T1000 (cell line): ENCODE measurements around the gene COL19A1.

Experiments
- DNase-seq: peaks from one replicate; lab custom pipeline; 2025; ENCODE audit warnings: mixed read lengths; lab: John Stamatoyannopoulos, UW

COL19A1 gene

GRCh38 chr6:70059039-70059719 is 192.8 kb downstream of the COL19A1 start:
- no peak for DNase-seq

DNA sequence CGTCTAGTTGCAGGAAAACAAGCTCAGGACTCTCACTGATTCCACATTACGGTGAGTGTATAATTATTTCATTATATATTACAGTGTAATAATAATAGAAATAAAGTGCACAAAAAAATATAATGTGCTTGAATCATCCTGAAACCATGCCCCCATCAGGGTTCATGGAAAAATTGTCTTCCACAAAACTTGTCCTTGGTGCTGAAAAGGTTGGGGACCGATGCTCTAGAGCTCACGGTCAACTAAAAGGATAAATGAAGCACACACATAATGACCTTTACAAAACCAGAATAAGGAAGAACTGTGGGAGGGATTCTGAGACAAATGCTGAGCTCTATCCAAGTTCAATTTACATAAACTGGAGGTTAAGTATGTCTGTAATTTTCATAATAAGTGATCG is 194.3 kb downstream of the COL19A1 start:
- no peak for DNase-seq

DNA sequence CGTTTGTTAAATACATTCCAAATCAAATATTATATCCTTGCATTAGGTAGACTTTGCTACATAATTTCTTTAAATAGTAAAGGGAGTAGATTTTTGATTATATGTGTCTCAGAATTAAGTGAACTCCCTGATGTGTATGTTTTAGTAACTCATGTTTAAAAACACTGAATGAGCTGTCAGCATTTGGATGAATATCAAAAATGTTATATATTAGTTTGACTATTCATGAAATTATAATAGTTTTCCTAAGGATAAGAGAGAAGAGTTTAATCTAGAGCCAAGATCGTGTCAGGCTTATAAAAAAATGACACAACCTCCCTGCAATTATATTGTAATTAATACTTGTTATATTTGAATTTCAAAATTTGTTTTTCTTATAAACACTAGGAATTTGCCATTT is 195.2 kb downstream of the COL19A1 start:
- DNase-seq: no peak

DNA sequence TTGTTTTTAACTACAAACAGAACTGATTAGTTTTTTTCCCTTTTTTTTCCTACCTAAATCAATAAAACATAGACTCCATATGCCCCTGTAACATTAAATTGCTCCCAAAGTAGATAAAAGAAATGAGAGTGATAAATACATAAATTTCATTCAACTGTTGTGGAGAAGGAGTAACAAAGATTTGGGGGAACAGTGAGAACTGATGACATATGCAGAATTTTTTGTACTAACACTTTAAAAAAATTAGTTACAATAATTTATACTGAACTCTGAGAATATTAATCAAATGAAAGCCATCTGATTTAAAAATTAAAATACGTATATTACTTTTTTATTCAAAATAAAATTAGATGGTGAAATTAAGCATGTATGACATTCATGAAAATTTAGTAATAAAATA is 195.7 kb downstream of the COL19A1 start:
- no peak for DNase-seq

DNA sequence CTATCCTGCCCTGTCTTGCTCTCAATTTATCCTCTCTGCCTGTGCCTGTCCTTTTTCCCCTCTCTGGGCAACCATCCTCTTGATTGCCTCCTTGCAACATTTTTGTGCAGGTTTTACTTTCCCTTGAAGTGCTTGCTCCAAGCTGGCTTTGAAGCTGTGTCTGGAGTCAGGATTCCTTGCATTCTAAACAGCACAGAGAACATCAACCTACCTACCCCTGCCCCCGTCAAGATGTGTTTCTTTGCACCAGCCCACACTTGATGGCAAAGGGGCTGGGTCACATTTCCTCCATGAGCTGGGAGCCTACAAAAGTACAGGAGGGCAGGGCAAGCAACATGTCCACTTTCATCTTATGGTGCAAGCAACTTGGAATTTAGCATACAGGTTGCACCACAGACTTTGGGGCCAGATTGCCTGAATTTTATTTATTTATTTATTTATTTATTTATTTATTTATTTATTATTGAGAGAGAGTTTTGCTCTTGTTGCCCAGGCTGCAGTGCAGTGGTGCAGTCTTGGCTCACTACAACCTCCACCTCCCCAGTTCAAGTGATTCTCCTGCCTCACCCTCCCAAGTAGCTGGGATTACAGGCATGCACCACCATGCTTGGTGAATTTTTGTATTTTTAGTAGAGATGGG is 206.3 kb downstream of the COL19A1 start:
- no peak for DNase-seq

GRCh38 chr6:70073637-70074036 is 207.3 kb downstream of the COL19A1 start:
- DNase-seq: no peak

DNA sequence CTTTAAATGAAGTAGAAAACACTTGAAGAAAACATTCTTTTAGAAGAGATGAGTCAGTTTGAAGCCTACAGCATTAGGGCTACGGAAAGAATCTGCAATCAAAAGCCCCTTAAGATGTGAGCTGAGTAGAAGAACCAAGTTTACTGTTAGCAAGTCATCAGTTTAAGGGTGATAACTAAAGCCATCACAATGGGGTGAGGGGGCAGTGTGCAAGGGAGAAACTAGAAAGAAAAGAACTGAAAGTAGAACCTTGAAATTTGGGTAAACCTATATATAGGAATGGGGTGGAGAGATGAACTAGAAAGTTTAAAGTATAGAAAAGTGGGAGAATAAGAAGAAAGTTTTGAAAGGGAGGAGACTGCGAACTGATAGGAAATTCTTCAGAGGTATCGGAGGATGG is 212.9 kb downstream of the COL19A1 start:
- no peak for DNase-seq

DNA sequence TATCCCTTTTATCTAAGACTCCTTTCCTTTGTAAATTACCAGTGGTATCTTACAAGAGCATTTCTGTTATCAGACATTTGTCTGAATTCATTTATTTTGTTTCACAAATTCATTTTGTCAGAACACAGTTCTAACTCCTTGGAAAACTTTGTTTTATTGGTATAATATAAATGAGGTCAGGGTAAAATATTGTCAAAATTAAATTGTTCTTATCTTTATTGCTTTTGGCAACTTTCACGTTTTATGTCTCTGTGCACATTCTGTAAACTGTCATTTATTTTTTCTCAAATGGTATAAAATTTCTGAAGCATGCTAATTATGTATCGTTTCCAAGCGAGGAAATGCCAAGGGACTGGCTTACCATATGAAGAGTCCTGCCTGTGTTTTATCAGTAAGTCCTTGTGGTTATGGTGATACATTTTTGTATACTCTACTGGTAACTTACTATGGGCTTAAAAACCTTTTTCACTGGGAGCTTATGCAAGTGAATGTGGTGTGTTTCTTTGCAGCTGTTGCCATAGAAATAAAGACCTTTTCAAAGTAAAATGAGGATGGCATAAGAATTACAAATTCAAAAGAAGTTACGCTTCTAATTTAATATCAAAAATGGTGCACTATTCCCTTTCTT is 214.2 kb downstream of the COL19A1 start:
- DNase-seq: no peak

- DNase-seq: no peak
Observed at GRCh38 chr6:70082830-70083229, 216.5 kb downstream of the COL19A1 start.

GRCh38 chr6:70086806-70087205 is 220.4 kb downstream of the COL19A1 start:
- no peak for DNase-seq

GRCh38 chr6:70094156-70094555 is 227.8 kb downstream of the COL19A1 start:
- no peak for DNase-seq

DNA sequence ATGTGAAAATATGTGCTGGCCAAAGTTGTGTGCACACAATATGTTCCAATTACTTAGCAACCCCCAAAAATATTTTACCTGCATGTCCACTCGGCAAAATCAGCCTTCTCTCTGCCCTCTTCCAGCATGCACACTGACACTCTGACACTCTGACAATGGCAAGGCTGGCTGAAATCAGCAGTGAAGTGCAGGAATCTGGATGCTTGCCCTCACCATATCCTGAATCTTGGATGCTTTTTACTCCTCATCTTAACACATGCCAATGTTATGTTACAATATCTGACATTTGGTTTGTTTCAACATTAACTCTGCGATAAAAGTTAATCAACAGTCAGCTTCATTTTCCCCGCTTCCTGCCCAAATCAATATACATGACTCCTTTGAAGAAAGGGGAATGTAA is 233.4 kb downstream of the COL19A1 start:
- no peak for DNase-seq

DNA sequence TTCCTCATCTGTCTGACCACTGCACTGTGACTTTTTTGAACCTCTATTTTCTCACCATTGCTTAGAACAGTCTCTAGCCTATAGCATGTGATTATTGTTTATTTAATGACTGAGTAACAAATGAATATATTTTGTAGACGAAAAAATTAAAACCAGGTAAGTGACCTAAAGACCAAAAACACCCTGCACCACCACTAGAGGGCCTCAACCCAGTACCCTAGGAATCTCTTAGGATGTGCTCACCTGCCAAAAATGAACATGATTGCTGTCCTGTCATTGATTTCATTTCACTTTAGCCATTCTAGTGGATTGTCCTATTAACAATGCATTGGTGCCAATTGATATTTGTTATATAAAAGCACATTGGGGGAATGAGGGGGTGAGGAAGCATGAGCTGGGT is 237.4 kb downstream of the COL19A1 start:
- no peak for DNase-seq

DNA sequence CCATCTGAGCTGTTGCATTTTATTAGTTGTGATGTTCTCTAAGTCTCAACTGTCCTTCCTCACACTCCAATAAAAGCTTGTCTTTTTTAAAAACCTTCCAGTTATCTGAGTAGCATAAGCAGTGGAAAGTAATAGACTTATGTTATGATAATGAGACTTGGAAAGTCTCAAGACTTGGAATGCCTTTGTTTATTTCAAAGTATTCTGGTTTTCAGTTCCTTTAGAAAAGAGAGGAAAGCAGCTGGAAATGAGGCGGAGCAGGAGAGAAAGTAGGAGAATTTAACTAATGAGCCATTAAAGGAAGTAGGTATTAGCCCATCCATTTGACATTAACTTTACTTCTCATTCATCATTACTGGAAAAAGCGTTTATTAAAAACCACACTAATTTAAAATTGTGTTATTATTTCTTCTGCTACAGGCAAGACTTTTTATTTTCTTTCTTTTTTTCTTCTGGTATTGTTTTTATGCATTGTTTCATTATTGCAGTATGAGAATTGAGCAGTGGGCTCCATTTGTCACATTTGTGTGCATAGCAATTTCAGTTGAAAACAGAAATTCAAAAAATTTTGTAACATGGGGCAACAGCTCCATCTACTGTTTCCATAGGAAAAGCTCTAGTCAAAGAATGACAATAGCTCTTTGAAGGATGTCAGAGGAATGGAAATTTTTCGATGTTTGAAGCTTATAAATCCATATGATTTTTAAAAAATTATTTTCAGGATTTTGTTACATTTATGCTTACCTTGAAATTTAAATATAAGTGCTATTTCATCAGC is 241.7 kb downstream of the COL19A1 start:
- no peak for DNase-seq

DNA sequence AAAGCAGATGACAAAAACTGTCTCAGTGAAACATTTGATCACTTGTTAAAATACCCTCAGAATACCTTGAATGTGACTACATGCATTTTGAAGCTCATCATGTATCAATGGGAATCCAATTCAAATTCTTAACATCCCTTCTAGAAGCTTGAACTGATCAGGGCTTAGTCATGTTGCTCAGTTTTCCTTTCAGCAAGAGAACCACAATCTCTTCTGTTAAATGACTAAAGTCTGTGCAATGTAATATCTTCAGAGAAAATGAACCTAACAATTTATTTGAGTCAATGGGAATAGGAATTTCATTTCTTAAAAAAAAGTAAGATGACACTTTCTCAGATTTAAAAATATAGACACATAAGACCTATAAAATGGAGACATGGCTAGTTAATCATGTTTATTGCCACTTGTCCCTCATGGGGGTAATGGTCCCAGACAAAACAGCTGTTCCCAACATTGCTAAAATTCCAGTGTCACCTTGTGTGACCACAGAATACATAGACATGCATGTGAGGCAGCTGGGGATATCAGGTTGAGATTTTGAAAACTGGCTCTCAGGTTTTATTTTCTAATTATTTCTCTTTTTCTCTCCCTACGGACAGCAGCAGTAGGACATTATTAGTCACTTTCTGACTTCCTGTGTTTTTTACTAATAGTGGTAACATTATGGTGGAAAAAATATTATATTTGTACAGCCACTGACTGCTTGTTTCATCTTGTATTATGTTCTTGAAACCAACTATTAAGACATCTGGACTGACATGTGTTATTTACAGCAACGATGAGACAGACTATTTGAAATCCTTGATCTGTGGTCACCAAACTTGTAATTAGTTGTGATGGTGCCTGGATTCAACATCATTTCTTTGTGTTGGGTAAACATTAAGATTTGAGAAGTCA is 244.0 kb downstream of the COL19A1 start:
- DNase-seq: no peak

GRCh38 chr6:70111737-70112136 is 245.4 kb downstream of the COL19A1 start:
- DNase-seq: no peak

GRCh38 chr6:70112716-70113115 is 246.4 kb downstream of the COL19A1 start:
- no peak for DNase-seq

DNA sequence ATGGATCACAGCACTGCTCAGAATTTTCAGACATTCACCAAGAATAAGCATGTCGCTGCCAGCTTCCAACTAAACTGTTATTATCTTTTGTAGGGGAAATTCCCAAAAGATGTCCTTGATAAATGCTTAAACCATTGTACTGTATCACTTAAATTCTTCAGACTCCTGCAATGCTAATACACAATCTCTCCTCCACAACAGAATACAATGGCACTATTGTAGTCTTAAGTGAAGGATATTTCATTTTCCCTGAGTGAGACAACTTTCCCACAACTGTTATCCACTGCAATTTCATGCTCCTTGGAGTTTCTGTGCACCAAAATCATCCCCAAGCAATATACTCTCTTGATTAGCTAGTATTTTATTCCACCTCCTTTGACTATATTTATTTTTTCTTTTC is 246.8 kb downstream of the COL19A1 start:
- DNase-seq: no peak

DNA sequence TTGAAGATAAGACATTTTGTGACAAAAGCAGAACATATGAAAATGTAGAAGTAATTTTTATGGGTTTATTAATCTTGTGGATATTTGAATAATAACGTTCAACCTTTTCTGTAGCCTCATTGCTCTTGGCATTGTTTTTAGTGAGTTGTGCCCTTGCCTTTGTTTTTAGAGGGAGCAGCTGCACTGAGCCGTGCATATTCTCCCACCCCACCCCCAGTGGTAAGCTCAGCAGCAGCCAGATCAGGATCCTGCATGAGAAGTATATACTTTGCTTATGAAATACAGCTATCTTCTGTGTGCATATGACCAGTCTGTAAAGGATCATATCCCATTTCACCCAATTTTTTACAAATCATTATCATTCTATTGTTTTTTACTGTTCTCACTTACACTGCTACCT is 252.3 kb downstream of the COL19A1 start:
- DNase-seq: no peak

DNA sequence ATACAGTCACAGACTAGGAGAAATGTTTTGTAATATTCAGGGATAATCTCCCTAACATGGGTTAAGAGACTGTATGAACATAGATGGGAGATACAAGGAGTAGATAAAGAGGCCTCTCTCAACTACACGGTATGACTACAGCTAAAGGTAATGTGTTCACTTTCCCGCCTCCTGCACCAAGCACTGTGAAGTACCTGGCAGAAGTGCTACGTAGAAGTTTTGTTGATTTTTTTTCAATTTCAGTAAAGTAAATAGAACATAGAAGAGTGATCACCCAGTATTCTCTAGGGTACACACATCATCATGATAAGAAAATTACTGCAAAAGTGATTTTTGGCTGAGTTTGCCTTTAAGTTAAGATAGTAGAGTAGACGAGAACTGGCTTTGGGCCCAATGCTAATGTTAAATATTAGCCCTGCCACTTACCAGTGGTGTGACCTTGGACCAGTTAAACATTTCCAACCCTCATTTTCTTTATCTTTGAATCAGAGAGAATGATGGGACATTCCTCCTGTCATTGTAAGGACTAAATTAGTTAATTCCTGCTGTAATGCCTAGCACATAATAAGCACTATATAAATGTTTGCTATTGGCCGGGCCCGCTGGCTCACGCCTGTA is 253.0 kb downstream of the COL19A1 start:
- no peak for DNase-seq

- DNase-seq: no peak
Observed at GRCh38 chr6:70124443-70124842, 258.1 kb downstream of the COL19A1 start.
